Osteoblast (primary cell): ENCODE data around the gene DYNC1I1. TPM values are rescaled to one million over a fixed set of nuclear protein-coding genes. Genes with fewer than 3 reads are reported as not detected.

ENCODE experiments used
- DNase-seq: peaks from one replicate; pipeline ENCODE4 v3.0.0; 2011; ENCODE audit warnings: low spot score, mixed read lengths; ENCODE audit not compliant: insufficient read length; ENCODE audit errors: missing footprints
- H2AFZ ChIP-seq: 2 replicates; pipeline ENCODE4 v1.6.0; 2011; ENCODE audit warnings: mild to moderate bottlenecking, low read length
- H3K27ac ChIP-seq: 2 replicates; pipeline ENCODE4 v1.5.1; 2011; ENCODE audit warnings: mild to moderate bottlenecking, low read depth, low read length, moderate library complexity
- H3K27me3 ChIP-seq: 2 replicates; pipeline ENCODE4 v1.6.0; 2012; ENCODE audit warnings: mild to moderate bottlenecking, control low read depth, inconsistent platforms, low read length, moderate library complexity; ENCODE audit not compliant: insufficient read depth
- H3K36me3 ChIP-seq: 2 replicates; pipeline ENCODE4 v1.5.1; 2011; ENCODE audit warnings: mild to moderate bottlenecking, low read length, control low read depth, moderate library complexity; ENCODE audit not compliant: insufficient read depth
- H3K4me1 ChIP-seq: 2 replicates; pipeline ENCODE4 v1.5.1; 2011; ENCODE audit warnings: mild to moderate bottlenecking, low read length, control low read depth, moderate library complexity; ENCODE audit not compliant: insufficient read depth
- H3K4me2 ChIP-seq: 2 replicates; pipeline ENCODE4 v1.6.0; 2011; ENCODE audit warnings: mild to moderate bottlenecking, low read length; ENCODE audit not compliant: insufficient read depth
- H3K4me3 ChIP-seq: fragments of 200-600 bp; sonication (generic); 3 replicates; pipeline ENCODE4 v1.5.1; 2012; ENCODE audit warnings: mild to moderate bottlenecking, low read length, inconsistent platforms; ENCODE audit not compliant: insufficient read depth
- H3K79me2 ChIP-seq: 2 replicates; pipeline ENCODE4 v1.6.0; 2012; ENCODE audit warnings: mild to moderate bottlenecking, low read length, control low read depth, inconsistent platforms; ENCODE audit not compliant: insufficient read depth
- H3K9me3 ChIP-seq: 2 replicates; pipeline ENCODE4 v1.5.1; 2011; ENCODE audit warnings: low read depth, low read length, control low read depth
- H4K20me1 ChIP-seq: 2 replicates; pipeline ENCODE4 v1.6.0; 2012; ENCODE audit warnings: mild to moderate bottlenecking, low read length, control low read depth; ENCODE audit not compliant: insufficient read depth
- CTCF ChIP-seq: IDR thresholded peaks from 2 replicates; pipeline ENCODE4 v1.5.1; 2011; ENCODE audit warnings: mild to moderate bottlenecking, low read depth, low read length, moderate library complexity; ENCODE audit errors: extremely low read depth
- total RNA-seq: library from RNA; depleted of rRNA; stranded (reverse); fragments of >200 nt; gene quantifications from 2 replicates; pipeline ENCODE4 v1.2.3, GENCODE V29; 2012

DYNC1I1 gene
- total RNA-seq, 1 donor = 2.2 TPM

GRCh38 chr7:95817866-95818640 is 45.7 kb downstream of the DYNC1I1 start:
- H2AFZ ChIP-seq = no peak overlapping the region
- no peaks in the 10 kb centered on the region for H4K20me1 ChIP-seq
- no peak overlapping the region for H3K4me2 ChIP-seq
- no peak overlapping the region for H3K4me3 ChIP-seq
- H3K4me1 ChIP-seq = no peaks in the 10 kb centered on the region
- no peak for TF ChIP-seq CTCF
- no peaks in the 10 kb centered on the region for H3K79me2 ChIP-seq
- H3K9me3 ChIP-seq = no peaks in the 10 kb centered on the region
- no peak overlapping the region for H3K27ac ChIP-seq
- H3K36me3 ChIP-seq = no peaks in the 10 kb centered on the region
- no peaks in the 10 kb centered on the region for H3K27me3 ChIP-seq
- DNase-seq = peak; percentile 13

DNA sequence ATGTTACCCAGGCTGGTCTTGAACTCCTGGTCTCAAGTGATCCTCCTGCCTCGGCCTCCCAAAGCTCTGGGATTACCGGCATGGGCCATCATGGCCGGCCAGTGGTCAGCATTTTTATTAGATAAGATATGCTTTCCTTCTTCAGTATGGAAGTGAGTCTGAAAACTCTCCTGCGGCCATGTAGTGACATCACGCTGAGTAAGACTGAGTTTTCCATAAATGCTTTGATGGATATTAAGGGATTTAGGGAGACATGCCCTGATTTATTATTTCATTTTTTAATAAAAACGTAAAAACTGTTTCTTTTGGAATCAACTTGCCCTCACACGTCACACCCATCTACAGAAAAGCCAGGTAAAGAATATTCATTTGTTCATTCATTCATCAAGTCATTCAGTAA is 48.4 kb downstream of the DYNC1I1 start:
- Histone ChIP-seq H3K36me3 (no peaks in the 10 kb centered on the region), H3K27ac (no peak overlapping the region), H3K4me2 (no peak overlapping the region), H3K4me3 (no peak overlapping the region), H2AFZ (no peak overlapping the region), H3K9me3 (no peaks in the 10 kb centered on the region), H4K20me1 (no peaks in the 10 kb centered on the region), H3K79me2 (no peaks in the 10 kb centered on the region), H3K27me3 (no peaks in the 10 kb centered on the region), H3K4me1 (no peaks in the 10 kb centered on the region)
- TF ChIP-seq CTCF = no peak
- DNase-seq = no peak

DNA sequence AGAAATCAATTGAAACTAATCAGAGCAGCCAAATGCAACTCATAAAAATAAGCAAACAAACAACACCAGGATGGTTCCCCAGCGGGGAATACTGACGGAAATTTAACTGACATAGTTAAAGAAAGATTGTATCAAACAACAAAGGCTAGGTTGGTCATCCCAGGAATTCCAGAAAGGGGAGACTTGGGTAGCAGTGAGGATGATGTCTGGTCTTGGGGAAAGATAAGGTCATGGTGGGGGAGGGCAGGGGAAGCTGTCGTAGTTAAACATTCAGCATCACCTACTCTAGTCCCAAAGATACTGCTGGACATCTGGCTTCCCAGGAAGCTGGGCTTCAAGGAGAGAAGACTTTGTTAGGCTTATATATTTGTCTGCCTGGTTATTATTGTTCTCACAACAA is 50.4 kb downstream of the DYNC1I1 start:
- Histone ChIP-seq H3K79me2 (no peaks in the 10 kb centered on the region), H3K4me2 (no peak overlapping the region), H3K36me3 (no peaks in the 10 kb centered on the region), H4K20me1 (no peaks in the 10 kb centered on the region), H2AFZ (no peak overlapping the region), H3K4me3 (no peak overlapping the region), H3K27me3 (no peaks in the 10 kb centered on the region), H3K9me3 (no peaks in the 10 kb centered on the region), H3K27ac (no peak overlapping the region), H3K4me1 (no peaks in the 10 kb centered on the region)
- TF ChIP-seq CTCF = no peak
- no peak for DNase-seq

GRCh38 chr7:95824616-95825015 is 52.3 kb downstream of the DYNC1I1 start:
- H3K36me3 ChIP-seq = no peaks in the 10 kb centered on the region
- H3K27ac ChIP-seq = no peak overlapping the region

More at GRCh38 chr7:95824616-95825015, 52.3 kb downstream of the DYNC1I1 start:
- Histone ChIP-seq H3K4me2 (no peak overlapping the region), H3K4me1 (peaks cover 10% of the 10 kb centered on the region), H3K79me2 (no peaks in the 10 kb centered on the region), H4K20me1 (no peaks in the 10 kb centered on the region), H3K27me3 (no peaks in the 10 kb centered on the region), H2AFZ (no peak overlapping the region), H3K4me3 (no peak overlapping the region), H3K9me3 (no peaks in the 10 kb centered on the region)
- no peak for TF ChIP-seq CTCF
- no peak for DNase-seq
